Medulla oblongata (tissue), 1 donor: ENCODE data around the gene TYW1.
"Not testable (repeated sequence)": the region's sequence is repeated elsewhere in the genome, so short reads cannot be mapped to it uniquely, and the experiment has no call there.

Source experiments
- DNase-seq: peaks from one replicate; pipeline ENCODE4 v3.0.0-alpha.2; 2015; ENCODE audit errors: extremely low spot score

The TYW1 gene, protein sequence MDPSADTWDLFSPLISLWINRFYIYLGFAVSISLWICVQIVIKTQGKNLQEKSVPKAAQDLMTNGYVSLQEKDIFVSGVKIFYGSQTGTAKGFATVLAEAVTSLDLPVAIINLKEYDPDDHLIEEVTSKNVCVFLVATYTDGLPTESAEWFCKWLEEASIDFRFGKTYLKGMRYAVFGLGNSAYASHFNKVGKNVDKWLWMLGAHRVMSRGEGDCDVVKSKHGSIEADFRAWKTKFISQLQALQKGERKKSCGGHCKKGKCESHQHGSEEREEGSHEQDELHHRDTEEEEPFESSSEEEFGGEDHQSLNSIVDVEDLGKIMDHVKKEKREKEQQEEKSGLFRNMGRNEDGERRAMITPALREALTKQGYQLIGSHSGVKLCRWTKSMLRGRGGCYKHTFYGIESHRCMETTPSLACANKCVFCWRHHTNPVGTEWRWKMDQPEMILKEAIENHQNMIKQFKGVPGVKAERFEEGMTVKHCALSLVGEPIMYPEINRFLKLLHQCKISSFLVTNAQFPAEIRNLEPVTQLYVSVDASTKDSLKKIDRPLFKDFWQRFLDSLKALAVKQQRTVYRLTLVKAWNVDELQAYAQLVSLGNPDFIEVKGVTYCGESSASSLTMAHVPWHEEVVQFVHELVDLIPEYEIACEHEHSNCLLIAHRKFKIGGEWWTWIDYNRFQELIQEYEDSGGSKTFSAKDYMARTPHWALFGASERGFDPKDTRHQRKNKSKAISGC

DNA sequence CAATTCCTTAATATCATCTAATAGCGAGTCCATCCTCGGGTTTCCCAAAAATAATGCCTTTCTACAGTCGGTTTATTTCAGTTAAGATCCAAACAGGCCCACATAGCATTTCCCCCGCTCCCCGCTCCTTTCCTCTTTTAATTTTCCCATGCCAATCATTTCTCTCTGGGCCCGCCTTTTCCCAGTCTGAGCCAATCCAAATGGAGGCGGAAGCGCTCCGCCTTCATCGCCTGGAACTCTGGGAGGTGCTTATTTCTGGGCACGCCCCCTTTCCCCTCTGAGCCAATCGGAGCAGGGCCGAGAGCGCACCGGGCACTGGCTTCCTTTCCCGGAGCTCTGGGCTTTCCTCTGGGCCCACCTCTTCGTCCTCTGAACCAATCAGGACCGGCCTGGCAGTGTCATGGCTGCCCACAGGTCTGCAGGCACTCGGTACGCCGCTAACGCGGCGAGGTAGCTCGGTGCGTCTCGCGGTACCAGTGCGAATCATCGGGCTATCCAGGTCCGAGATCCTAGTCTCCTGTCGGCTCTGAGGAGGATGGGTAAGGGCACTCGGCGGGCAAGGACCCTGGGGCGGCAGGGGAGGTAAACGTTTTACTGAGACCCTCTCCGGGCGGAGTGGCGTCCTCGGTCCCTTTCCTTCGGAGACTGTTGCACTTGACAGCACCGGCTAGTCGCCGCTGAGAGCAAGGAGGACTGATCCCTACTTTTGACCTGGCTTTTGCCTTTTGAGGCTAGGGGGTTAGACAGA, at the start of gene TYW1:
TSS of gene TYW1 (plus strand) at position 390 of the 748 bp plus-strand sequence. CDS start at position 536, 146 bp downstream.
- DNase-seq, result peak; percentile 99

DNA sequence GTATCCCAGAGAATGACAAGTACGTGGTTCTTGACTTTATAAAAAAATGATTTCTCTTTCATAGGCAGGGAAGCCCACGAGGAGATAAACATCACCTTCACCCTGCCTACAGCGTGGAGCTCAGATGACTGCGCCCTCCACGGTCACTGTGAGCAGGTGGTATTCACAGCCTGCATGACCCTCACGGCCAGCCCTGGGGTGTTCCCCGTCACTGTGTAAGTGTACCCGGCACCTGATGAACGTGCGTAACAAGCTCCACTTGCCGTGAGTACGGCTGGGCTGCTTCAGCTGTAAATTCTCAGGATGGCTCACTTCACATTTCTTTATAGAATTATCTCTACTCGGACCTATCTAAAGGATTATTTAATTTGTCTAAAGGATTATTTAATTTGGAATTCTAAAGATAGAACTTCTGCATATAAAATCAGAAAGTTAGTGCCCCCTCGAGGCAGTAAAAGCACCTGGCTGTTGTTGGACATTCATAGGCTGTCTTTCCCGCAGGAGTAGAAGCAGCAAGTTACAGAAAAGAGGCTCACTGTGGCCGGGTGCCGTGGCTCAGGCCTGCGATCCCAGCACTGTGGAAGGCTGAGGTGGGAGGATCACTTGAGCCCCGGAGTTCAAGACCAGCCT, 48.0 kb upstream of the TYW1 start:
- no peak for DNase-seq

DNA sequence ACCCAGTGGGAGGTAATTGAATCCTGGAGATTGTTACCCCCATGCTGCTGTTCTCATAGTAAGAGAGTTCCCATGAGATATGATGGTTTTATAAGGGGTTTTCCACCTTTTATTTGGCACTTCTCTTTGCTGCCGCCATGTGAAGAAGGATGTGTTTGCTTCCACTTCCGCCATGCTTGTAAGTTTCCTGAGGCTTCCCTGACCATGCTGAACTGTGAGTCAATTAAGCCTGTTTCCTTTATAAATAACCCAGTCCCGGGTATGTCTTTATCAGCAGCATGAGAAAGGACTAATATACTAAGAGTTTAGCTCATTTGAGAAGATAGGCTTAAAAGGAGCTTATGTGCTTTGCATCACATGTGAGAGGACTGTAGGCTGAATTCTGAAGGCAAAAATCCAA, 46.3 kb upstream of the TYW1 start:
- DNase-seq, result no peak

DNA sequence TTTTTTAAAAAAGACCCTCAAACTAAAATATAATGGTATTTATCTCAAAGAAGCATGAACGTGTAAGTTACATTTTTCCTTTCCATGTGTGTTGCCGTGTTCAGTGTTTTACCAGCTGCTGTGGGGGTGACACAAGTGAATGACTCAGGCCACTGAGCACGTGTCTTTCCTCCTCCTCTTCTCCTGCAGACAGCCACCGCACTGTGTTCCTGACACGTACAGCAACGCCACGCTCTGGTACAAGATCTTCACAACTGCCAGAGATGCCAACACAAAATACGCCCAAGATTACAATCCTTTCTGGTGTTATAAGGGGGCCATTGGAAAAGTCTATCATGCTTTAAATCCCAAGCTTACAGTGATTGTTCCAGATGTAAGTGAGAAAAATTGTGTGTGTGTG, 45.9 kb upstream of the TYW1 start:
- DNase-seq, result peak; percentile 39

DNA sequence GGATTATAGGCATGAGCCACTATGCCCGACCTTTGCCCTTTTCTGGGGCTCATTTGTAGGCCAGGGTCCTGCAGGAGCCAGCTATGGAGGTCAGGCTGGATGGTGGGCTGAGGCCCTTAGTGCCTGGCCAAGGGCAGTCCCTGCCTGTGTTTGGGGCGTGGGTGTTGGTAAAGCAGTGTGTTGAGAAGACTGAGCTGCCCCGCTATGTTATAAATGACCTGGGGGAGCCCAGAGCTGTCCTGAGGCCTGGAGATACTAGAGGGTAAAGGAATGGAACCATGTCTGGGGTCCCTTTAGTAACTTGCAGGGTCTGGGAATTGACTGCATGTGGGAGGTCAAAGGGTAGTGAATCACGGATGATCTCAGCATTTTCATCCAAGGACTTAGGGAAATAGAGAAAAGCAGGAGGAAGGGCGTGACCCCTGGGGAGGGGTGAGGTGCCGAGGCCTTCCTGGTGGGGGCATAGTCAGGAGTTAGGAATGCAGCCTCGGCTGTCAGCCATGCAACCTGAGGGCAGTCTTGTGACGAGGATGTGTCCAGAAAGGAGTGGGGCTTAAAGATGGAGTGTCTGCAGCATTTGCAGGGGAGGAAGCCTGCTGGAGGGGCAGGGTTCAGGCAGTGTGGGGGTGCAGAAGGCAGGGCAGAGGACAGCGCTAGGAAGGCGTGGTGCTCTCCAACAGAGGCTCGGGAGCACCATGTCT, 44.1 kb upstream of the TYW1 start:
- no peak for DNase-seq

DNA sequence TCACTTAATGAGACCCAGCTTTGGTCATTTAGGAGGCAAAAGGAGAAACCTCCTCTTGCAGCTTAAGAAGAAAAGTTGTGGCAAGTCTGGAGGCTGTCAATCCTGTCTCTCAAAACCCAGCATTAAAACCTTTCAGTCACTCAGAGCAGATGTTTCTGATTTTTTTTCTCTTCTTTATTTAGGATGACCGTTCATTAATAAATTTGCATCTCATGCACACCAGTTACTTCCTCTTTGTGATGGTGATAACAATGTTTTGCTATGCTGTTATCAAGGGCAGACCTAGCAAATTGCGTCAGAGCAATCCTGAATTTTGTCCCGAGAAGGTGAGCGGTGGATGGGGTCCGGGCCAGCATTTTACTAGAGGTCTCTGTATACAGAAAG, 43.6 kb upstream of the TYW1 start:
- no peak for DNase-seq

DNA sequence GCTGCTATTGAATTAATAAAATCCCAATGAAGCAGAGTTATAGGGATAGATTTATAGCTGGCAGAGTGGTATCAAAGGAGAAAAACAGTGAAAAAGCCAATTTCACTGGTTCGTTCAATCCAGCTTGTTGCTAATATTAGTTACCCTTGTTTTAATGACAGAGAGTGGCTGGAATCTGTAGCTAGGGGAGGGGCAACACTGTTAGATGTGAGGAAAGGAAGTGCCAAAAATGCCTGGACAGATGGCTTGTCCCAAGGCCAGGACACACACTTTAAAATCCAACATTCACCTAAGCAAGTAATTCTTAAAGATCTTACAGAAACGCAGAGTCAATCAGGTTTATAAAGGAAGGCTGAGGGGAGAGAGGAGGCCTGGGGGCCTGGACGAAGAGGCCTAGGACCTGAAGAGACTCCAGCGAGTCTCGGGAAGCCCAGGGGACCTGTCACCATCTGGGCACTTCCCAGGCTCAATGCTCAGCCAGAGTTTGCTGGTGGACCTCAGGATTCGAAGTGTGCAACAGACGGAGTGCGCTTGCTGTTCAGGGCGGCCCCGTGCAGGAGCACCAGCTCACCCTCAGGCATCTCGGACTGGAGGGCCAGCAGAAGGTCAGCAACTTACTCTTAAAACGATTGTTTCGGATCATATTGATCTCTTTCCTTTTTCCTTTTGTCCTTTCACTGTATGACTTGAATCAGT, 38.9 kb upstream of the TYW1 start:
- DNase-seq, result no peak

DNA sequence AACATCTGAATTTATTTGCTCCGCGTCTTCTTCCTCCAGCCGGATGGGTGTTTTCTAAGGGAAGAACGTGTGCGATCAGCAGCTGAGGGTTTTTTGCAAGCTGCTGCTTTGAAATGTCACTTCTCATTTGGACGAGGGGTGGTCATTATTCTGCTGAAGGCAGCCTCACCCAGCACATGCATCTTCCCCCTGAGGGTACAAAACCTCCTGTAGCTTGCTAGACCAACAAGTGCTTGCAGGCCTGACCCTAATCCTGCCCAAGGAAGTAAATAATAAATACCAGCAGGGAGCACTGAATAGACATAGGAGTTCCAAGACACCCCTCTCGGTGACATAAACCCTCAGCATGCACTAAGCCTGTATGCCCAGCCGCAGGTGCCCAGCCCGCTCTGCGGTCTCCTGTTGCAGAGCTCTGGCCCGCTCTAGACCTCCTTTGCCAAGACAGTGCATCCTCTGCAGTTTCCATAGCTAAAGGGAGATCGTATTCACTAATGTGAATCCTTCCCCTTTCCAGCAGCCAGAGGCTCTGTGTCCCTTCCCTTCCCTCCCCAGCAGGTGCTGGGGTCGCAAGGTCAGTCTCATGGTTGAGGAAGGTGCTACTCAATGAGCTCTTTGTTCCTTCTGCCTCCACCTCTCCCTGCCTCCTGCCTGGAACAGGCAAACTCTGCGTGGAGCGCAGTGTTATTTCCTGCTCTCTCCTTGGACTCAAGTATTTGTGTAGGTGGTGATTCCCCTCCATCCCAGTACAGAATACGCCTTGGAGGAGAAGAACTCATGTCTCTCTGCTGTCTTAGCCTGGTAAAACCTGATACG, 37.9 kb upstream of the TYW1 start:
- no peak for DNase-seq

DNA sequence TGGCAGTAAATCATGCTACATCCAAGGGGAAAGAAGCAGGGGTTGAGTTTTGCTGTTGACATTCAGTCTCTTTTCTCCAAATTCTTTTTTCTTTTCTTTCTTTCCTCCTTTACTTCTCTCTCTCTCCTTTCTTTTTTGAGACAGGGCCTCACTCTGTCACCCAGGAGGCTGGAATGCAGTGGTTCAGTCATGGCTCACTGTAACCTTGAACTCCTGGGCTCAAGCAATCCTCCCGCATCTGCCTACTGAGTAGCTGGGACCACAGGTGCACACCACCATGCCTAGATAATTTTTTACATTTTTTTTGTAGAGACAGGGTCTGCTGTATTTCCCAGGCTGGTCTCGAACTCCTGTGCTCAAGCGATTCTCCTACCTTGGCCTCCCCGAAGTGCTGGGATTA, 36.4 kb upstream of the TYW1 start:
- DNase-seq, result no peak

DNA sequence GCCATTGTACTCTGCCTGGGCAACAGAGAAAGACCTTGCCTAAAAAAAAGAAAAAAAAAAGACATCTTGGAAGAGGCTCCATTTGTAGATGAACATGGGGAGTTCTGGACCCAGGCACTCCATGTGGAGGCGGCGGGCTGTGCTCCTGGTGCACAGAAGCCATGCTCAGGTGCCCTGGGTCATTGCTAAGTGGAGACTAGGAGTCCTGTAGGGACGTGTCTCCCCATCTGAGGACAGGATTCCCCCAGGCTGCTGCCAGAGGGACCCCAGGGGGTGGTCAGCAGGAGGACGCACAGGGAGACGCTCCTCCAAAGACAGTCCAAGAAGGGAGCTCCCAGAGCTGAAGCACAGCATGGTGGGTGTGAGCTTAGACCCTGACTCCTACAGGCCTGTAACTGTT, 35.5 kb upstream of the TYW1 start:
- DNase-seq, result no peak

DNA sequence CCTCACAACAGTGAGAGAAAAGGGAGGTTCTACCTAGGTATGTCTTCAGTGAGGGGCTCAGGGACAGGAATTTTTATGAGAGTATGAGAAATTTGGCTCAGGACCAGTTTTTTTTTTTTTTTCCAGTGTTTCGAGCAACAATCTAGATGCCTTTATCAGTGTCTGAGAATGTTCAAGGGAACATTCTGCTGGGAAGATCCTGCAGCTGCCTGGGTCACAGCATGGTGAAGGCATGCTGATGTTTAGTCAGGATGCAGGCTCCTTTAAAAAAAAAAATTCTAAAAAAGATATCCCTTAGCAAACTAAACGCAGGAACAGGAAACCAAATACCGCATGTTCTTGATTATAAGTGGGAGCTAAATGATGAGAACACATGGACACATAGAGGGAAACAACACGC, 32.2 kb upstream of the TYW1 start:
- no peak for DNase-seq

DNA sequence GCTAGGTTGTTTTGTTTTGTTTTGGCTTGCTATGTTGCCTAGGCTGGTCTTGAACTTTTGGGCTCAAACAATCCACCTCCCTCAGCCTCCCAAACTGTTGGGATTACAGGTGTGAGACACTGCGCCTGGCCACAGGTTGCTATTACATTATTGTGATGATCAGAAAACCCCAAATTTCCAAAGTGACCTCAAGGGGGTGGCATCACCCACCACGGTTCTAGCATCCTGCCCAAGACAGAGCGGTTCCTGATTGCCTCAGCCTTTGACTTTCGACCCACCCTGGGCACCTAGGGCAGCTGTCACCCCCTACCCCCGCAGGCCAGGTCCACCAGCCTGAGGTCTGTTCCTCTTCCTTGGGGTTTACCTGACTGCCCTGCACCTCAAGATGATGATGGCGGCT, 29.6 kb upstream of the TYW1 start:
- no peak for DNase-seq

DNA sequence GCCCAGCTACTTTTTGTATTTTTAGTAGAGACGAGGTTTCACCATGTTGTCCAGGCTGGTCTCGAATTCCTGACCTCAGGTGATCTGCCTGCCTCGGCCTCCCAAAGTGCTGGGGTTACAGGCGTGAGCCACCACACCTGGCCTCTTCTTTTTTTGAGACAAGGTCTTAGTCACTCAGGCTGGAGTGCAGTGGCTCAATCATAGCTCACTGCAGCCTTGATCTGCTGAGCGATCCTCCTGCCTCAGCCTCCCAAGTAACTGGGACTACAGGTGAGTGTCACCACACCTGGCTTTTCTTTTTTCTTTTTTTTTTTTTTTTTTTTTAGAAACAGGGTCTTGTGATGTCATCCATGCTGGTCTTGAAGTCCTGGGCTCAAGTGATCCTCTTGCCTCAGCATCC, 27.6 kb upstream of the TYW1 start:
- DNase-seq, result not testable (repeated sequence)

DNA sequence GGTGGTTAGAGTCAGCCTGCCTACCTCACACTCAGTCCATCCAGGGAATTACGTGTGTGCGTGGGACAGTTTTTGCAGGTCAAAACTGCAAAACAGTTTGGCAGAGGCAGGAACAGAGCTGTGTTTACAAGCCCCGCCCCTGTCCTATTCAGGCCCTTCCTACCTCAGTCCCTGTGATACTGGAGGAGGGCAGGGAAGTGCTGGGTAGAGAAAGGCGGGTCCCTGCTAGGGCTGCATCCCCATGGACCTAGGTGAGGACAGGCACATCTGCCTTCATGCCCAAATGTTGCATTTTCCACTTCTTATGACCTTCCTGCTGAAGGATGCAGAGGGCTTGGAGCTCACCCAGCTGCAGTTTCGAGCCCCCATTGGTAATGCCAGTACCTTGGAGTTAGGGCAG, 26.3 kb upstream of the TYW1 start:
- no peak for DNase-seq

DNA sequence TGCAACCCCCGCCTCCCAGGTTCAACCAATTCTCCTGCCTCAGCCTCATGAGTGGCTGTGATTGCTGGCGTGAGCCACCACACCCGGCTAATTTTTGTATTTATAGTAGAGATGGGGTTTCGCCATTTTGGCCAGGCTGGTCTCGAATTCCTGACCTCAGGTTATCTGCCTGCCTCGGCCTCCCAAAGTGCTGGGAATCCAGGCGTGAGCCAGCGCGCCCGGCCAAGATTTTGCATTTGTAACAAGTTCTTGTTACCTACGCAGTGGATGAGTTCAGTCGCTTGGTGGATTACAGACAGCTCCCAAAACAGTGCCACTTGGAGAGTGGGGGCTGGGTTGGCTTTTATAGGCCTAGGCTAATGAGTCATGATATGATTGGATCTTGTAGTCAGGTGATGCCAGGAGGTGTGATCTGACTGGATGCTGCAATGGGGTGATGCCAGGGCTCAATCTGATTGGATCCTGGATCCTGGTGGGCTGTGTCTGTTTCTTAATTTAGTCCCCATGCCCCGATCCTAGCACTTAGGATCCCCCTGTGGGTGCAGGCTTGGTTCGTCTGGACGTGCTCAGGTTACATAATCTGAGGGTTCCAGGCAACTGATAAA, 21.5 kb upstream of the TYW1 start:
- no peak for DNase-seq

DNA sequence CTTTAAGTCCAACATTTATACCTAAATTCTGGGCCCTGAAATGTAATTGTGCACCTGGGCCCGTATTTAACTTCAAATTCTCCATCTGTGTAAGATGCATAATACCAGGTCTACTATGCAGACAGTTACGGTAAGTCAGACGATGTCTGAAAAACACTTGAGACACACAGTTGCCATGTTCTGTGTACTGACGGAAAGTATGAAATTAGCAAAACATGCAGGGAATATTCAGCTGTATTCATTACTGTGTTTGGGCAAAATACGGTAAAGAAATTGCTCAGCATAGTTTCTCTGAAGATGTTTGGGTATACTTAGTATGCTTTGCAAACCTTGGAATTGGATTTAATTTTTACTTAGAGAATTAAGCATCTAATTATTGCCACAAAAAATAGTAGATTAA, 18.3 kb upstream of the TYW1 start:
- not testable (repeated sequence) for DNase-seq

DNA sequence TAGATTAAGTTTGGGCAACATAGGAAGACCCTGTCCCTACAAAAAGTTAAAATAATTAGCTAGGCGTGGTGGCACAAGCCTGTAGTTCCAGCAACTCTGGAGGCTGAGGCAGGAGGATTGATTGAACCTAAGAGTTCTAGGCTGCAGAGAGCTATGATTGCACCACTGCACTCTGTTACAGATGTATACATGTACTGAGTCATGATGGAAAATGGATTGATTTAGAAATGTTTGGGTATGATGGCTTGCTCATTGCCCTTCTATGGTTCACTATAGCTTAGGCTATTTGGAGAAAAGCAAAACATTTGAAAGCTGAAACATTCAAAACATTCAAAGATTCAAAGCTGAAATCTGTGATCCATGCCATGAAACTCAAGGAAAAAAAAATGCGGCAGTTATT, 17.6 kb upstream of the TYW1 start:
- not testable (repeated sequence) for DNase-seq

DNA sequence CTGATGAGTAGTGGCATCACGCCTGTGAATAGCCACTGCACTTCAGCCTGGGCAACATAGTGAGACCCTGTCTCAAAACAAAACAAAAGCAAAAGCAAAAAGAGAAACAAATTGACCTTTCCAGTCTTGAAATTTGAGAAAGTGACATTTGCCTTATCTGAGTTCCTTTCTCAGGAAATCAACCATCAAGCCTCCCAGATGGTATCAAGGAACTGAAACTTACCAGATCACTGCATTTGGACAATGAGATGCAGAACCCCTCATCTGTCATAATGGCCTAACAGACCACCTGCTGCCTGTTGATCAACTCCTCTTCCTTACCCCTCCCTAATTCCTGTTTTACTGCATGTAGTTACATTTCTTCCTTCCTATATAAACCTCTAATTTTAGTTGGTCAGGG, 16.3 kb upstream of the TYW1 start:
- DNase-seq, result not testable (repeated sequence)

DNA sequence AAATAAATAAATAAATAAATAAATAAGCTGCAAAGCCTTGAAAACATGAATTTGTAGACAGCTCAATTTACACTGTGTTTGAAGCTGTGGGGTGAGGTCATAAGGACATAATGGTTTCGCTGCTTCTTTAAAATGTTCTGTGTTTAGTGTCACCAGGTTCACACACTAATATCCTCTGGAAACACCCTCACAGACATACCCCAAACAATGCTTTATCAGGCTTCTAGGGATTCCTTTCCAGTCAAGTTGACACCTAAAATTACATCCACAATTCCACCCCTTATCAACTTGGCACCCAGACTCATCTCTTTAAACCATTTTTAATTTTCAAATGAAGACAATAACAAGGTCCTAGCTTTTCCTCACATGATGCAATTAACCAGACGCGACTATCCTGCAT, 7.1 kb upstream of the TYW1 start:
- DNase-seq, result not testable (repeated sequence)

DNA sequence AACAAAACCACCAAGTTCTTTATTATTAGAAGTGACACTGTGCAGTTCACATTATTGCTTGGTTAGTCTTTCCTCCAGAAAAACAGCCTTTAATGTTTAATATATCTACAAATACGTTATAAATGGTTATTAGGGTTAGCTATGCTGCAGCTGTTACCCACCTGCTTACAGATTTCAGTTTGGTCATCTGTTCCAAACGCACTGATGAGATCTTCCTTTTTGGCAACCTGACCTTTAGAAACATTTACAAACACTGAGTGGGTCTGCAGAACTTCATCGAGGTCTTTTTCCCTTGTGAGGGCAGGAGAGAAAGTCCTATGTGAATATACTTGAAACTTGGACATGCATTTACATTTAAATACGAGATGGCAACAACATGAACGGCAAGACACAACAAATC, 2.6 kb upstream of the TYW1 start:
- DNase-seq, result not testable (repeated sequence)
